Measurements from ENCODE around the gene FOXG1.

FOXG1 gene

DNA sequence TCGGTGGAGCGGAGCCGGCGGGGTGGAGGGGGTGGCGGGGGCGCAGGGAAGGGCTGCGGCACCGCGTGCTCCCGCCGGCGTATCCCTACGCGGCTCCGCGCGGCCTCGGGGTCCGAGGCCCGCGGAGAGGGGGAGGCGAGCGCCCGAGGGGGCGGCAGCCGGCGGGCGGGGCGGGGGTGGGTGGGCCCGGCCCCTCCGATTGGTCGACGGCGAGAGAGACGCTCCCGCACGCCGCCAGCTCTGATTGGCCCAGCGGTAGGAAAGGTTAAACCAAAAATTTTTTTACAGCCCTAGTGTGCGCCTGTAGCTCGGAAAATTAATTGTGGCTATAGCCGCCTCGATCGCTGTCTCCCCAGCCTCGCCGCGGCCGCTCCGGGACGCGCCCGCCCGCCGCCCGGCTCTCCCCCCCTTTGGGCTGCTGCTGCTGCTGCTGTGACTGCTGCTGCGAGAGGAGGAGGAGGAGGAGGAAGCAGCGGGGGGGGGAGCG, at the start of gene FOXG1:
FOXG1 (plus strand) TSS at position 319 of the 487 bp plus-strand sequence. CDS start 493 bp downstream, outside the sequence.
- no peak for DNase-seq

DNA sequence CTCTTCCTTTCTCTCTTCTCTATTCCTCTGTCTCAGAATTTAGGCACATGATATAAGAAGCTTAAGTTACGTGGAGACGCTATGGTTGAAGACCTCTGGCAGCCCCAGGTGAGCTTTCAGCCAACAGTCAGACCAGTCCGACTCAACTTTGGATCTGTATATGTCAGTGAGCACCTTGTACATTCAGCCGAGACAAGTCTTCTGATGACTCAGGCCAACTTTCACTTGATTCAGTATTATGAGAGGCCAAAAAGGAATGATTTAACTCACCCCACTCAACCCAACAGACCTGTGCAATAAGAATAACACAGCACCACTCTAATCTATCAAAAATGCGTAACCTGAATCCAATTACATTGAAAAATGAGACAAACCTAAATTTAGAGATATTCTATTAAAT, 47.5 kb upstream of the FOXG1 start:
- DNase-seq: no peak

- no peak for DNase-seq
Observed at GRCh38 chr14:28731358-28731757, 35.2 kb upstream of the FOXG1 start.

- no peak for DNase-seq
Observed at GRCh38 chr14:28742171-28742846, 24.3 kb upstream of the FOXG1 start.

GRCh38 chr14:28744126-28744525, 22.5 kb upstream of the FOXG1 start:
- DNase-seq: no peak

- DNase-seq: no peak
Observed at GRCh38 chr14:28745176-28745575, 21.4 kb upstream of the FOXG1 start.

GRCh38 chr14:28746247-28746646, 20.3 kb upstream of the FOXG1 start:
- no peak for DNase-seq

- no peak for DNase-seq
Observed at GRCh38 chr14:28751467-28752058, 15.0 kb upstream of the FOXG1 start.

DNA sequence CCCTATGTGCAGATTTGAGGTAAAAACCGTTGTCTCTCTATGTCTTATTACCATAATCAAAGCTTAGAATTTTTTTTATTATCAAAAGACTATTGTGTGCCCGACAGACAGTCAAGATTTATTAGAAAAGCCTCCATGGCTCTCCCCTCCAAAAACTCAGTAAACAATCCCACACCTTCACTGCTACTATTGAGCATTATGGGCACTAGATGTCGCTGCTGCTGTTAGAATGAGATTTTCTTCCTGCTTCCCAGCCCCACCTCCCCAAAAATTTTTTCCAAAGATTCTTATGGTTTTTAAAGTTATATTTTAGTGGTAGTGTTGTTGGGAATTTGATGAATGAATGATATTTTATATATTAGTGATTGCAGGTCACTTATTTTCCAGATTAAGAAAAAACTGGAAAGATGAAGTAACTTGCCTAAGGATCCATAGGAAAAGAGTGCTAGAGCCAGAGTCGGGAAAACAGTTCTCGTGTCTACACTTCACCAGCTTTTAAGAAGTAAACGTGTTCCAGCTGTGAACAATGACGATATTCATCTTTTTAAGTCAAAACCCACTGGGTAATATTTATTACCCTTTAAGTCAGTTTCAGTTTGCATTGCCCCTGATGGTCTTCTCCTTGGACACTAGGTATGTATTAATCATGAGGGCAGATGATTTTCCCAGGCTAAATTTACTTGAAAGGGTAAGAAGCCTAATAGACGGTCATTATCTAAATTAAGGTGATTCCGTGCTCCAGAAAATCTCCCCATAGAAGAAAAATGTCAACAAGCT, 12.2 kb upstream of the FOXG1 start:
- DNase-seq: no peak

DNA sequence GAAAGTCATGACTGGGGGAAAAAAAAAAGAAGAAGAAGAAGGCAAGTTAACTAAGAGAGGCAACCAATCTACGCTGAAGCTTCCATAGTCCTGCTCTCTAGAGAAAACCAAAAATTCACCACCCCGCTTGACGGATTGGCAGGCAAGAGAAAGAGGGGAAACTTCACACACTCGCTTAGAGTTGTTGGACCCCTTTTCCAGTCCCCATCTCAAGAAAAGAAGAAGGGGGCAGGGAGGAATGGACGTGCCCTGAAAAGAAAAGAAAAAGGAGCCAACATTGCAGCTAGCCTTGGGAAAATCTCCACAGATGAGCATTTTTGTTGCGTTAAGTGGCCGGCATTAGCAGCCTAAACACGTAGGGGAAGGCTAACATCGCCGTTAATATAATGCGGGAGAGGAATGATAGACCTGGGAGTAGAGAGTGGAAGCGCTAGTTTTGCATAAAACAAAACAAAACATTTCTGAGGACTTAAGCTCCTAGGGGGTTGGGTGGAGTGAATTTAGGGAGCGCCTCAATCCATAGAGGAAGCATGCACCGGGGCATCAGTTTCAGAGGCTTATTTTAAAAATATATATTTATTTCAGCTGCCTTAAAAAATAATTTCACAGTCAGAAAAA, 11.3 kb upstream of the FOXG1 start:
- DNase-seq: no peak

GRCh38 chr14:28755884-28756268, 10.7 kb upstream of the FOXG1 start:
- DNase-seq: no peak

DNA sequence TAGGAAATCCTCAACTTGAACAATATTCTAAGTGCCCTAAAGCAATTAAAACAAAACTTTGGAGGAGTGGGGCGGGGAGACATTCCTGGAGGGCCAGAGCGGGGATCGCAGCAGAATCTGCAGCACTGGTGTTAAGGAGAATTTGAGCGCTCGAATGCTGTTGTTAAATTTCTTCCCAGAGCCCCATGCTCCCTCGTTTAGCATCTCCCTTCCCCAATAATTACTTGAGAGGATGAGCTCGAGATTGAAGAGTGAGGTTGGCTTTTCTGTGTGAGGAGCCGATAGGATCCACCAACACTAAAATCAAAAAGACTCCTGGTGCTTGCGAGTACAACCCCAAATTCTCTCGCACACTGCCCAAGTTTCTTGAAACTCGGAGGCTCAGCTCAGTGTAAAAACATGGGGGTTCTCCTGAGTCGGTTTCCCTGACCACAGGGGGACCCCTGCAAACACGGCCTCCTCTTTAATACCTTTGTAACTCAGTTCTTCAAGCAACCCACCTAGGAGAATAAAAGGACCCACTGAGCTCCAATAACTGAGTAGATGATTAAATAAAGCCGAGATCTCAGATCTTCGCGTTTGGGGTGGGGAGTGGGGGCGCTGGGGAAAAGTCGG, 10.2 kb upstream of the FOXG1 start:
- no peak for DNase-seq

DNA sequence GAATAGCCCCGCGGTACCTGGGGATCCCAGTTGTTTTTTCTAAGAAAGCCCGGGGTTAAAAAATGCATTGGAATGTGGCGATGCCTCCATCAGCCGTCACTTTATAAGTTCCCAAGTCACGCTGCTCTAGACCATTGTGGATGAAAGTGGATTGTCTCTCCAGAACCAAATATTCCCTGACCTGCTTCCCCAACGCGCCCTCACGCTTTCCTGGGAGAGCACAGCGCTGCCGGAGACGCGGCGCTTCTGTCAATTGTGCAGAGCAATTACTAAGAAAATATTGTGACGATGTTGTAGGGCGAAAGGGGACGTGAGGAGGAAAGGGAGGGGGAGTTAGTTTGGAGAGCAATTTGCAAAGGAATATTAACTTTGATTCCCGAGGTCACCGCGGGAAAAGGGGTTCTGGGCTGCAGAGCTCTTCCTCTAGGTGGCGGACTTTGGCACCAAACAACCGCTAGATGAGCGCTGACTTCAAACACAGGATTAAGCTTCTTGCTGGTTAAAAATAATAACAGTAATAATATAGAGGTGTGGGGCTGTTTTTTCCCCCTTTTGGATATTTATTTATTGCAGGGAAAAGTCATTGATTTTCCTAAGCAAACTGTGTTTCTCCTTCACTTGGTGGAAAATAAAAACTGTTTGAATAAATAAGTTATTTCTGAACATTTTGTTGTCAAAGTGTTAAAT, 9.6 kb upstream of the FOXG1 start:
- DNase-seq: no peak

DNA sequence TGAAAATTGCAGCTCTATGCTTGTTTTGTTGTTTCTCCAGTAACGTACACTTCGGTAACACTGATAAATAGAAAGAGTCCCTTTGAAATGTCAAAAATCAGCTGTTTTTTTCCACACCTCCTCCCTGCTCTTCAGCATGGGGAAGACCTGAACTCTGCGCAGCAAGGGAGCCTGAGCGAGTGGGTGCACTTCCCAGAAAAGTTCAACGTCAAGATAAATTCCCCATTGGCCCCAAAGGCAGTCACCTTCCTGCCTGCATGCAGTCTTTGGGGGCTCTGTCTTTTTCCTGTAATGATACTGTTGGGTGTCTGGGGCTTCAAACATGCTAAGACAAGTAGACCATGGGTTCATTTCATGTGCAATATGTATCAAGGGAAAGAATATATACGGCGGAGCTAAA, 8.8 kb upstream of the FOXG1 start:
- DNase-seq: no peak

- DNase-seq: no peak
Observed at GRCh38 chr14:28758253-28758884, 8.2 kb upstream of the FOXG1 start.

DNA sequence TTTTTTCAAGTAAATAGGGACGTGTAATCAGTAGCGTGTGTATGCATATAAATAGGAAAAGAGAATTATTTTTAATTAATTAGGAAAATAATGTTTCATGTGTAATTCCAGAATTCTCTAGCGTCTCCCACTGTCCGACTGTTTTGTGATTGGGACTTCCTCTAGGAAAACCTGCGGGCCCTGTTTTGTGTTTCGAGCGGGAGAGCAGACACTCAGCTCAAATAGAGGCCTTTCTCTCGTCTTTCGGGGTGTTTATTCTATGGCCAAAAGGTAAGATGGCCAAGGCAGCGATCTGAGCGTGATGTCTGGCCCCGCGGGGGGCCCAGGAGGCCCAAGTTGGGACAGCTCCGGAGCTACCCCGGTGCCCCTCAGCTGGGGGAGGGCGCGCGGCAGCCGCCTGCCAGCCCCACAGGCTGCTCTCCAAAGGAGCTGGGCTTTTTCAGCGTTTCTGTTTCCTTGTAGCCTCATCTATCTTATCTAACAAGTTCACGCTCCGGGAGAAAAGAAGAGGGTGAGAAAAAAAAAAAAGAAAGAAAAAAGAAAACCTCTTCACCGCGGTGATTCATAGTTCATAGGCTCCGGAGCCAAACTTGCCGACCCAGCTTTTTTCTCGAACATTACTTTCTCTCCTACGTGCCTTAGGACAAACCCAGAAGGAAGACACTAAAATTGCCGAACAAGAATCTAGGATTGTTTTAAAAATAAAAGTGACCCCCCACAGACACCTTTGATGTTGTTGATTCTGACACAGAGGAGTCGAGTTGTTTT, 7.5 kb upstream of the FOXG1 start:
- DNase-seq: no peak

GRCh38 chr14:28759653-28760313, 6.8 kb upstream of the FOXG1 start:
- no peak for DNase-seq

- no peak for DNase-seq
Observed at GRCh38 chr14:28760431-28760996, 6.1 kb upstream of the FOXG1 start.

GRCh38 chr14:28761438-28762291, 4.9 kb upstream of the FOXG1 start:
- no peak for DNase-seq

Data from CD4-positive, alpha-beta T cell treated with Interleukin-4 for 1 hour (primary cell).